Stimulated activated CD4-positive, alpha-beta T cell treated with anti-CD3 and anti-CD28 coated beads, Interleukin-12 subunit alpha, Interleukin-12 subunit beta, amount 100 ng/mL, for 4 hours (primary cell): ENCODE measurements around the gene BOK.
"Not testable (repeated sequence)": the region's sequence is repeated elsewhere in the genome, so short reads cannot be mapped to it uniquely, and the experiment has no call there.

Experiments used
- DNase-seq: peaks from one replicate; pipeline ENCODE4 v3.0.0-alpha.2; 2020

Gene BOK, protein sequence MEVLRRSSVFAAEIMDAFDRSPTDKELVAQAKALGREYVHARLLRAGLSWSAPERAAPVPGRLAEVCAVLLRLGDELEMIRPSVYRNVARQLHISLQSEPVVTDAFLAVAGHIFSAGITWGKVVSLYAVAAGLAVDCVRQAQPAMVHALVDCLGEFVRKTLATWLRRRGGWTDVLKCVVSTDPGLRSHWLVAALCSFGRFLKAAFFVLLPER

DNA sequence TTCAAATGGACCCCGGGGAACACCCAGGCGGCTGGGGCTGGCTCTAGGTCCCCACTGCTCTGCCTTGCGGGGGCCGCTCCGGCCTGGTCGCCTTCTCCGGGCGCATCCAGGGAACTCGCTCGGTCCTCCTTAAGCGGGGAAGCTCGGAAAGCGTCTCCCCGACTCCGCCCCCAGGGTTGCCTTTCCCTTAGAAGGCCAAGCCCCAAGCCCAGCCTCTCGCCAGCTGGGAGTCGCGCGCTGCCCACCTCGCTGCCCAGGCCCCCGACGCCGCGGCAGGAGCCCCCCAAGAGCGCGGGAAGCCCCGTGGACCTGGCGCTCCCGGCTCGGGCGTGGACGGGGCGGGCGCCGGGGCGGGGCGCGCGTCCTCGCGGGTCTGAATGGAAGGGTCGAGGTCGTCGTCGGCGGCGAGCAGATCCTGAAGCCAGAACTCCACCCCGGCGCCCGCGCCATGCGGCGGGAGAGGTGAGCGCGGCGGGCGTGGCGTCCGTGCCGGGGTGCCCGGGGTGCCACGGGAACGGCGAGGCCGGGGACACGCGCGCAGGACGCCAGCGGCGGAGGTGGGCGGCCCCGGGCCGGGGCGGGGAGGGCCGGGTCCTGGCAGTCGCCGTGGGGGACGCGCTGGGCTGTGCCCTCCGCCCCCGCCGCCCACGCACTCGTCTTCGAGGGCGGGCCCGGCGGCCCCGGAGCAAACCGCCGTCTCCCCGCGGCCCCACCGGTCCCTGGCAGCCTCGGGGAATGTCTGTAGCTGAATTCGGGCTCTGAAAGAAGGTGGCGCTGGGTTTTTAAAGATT is at the start of gene BOK:
Gene BOK (plus strand): TSS at position 214 of the 791 bp plus-strand sequence. CDS start 739 bp downstream, outside the sequence.
- peak; percentile 17 for DNase-seq

DNA sequence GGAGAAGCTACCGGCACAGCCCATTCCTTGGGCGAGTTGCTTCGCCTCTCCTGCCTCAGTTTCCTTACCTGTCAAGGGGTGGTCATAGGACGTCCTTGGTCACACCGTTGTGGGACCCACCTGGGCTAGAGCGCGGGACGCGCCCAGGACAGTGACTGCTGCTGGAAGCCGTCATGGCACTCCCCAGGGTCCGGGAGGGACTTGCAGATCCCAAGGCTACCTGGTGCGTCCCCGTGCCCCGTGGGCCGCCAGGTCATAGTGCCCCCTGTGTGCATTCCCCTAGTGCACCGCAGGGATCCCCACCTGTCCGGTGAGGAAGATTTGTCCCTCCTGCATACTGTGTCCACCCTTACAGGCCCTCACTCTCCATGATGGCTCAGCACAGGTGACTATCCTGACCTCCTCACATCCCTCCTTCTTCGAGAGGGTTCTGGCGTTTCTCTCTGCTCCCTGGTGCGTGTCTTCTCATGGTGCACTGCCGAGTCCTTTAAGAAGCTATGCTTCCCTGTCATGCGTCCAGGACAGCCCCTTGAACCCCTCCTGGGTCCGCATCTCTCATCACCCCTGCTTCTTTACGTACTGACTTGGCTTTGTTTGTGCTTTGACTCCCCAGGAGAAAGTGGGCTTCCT is 49.3 kb upstream of the BOK start:
- no peak for DNase-seq

DNA sequence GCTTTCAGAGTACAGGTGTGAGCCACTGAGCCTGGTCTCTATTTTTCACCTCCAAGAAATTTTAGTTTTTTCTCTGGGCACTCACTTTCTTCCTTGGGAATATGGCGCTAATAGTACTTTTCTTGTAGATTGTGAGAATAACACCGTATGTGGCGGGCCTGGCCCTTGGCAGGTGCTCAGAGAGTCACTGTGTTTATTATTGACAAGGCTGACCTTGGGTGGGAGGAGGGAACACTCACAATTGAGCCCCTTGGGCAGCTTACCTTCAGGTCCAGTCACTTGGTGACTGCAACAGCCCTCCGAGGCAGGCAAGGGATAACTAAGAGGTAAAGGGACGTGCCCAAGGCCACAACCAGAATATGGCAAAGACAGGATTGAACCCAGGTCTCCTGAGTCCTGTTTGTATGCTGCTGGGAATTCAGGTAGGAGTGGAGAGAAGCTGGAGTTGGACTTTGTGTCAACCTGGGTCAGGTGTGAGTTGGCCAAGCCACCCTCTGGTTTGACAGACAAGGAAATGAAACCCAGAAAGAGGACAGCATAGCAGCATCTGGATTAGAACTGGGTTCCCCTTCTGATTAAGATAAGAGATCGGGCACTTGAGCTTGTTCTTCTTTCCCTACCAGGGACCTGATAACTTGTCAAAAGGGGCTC is 47.3 kb upstream of the BOK start:
- no peak for DNase-seq

DNA sequence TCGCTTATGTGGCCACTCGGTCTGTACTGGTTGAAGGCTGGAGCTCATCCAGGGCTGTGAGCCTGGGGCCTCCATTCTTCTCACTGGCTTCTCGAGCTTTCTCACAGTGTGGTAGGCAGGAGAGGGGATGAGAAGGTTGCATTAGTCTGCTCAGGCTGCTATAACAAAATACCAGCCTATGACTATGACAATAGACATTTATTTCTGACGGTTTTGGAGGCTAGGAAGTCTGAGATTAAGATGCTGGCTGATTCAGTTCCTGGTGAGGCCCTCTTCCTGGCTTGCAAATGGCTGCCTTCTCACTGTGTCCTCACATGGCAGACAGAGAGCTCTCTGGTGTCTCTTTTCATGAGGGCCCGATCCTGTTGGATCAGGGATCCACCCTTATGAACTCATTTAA is 44.0 kb upstream of the BOK start:
- DNase-seq: no peak

DNA sequence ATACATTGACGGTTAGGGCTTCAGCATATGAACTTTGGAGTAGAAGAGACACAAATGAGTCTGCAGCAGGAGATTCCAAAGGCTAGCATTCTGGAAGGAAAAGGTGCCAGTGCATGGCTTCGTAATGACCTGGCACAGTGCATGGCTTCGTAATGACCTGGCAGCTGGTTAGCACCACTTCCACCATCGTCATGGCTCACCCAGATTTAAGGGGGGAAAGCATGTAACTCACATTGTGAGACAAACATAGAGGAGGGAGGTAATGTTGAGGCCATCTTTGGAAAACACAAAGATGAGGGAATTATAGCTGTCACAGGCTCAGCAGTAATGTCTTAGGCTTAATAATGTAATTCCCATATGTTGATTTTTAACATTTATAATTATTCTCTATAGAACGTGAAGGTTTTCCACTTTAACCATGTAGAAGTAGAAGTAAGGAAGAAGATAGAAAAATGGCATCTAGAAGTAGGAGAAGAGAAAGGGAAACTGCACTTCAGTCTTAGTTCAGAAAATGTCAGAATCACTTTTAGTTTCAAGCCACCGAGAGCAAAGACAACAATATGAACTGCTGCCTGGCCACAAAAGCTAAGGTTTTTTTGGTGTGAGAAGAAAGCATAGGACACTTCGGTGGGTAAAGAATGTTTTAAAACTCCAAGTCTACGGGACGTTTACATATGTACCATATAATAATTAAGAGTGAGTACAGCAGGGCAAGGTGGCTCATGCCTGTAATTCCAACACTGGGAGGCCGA is 43.4 kb upstream of the BOK start:
- DNase-seq: no peak

DNA sequence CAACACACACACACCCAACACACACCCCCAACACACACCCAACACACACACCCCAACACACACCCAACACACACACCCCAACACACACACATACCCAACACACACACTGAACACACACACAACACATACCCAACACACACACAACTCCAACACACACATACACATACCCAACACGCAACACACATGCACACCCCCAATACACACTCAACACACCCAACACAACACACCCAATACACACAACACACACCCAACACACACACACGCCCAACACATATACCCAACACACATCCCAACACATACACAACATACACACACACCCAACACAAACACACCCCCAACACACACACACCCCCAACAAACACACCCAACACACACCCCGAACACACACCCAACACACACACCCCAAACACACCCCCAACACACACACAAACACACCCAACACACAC is 42.0 kb upstream of the BOK start:
- no peak for DNase-seq

DNA sequence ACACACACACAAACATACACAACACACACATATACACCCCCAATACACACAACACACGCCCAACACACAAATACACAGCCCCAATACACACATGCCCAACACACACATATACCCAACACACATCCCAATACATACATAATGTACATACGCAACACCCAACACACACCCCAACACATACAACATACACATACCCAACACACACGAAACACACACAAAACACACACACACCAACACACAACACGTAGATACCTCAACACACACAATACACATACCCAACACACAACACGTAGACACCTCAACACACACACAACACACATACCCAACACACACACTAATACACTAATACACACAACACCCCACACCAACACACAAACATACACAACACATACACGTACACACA is 41.2 kb upstream of the BOK start:
- no peak for DNase-seq

GRCh38 chr2:241519669-241520068 is 38.9 kb upstream of the BOK start:
- DNase-seq: no peak

GRCh38 chr2:241522477-241522876 is 36.1 kb upstream of the BOK start:
- DNase-seq: no peak

- DNase-seq: not testable (repeated sequence)
These were observed 32.4 kb upstream of the BOK start for GRCh38 chr2:241525818-241526780.

DNA sequence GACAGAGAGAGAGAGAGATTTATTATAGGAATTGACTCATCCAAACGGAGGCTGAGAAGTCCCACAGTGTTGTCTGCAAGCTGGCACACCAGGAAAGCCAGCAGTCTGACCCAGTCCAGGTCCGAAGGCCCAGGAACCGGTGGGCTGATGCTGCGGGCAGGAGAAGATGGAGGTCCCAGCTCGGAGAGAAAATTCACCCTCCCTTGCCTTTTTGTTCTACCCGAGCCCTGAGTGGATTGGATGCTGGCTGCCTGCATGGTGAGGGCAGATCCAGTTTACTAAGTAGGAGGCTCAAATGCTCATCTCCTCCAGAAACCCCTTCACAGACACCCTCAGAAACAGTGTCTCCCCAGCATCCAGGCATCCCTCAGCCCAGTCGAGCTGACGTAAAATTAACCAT is 28.0 kb upstream of the BOK start:
- no peak for DNase-seq

DNA sequence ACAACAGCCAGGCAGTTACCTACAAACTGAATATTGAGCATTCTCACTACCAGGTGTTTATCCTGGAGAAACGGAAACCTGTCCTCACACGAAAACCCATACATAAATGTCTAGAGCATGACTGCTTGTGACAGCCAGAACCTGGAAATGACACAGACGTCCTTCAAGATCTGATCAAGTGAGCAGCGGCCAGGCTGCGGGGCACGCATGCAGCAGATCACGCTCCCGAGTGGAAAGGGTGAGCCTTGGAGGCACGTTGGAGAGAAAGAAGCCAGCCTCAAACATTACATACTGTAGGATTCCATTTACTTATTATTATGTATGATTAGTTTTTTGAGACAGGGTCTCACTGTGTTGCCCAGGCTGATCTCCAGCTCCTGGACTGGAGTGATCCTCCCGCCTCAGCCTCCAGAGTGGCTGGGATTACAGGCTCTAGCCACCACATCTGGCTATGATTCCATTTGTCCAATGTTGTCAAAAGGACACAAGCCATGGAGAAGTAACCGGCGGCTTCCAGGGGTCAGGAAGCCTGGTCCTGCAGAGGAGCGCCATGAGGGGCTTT is 27.3 kb upstream of the BOK start:
- no peak for DNase-seq

- DNase-seq: no peak
These were observed 26.4 kb upstream of the BOK start for GRCh38 chr2:241532168-241532567.

- no peak for DNase-seq
These were observed 25.6 kb upstream of the BOK start for GRCh38 chr2:241532733-241533601.

DNA sequence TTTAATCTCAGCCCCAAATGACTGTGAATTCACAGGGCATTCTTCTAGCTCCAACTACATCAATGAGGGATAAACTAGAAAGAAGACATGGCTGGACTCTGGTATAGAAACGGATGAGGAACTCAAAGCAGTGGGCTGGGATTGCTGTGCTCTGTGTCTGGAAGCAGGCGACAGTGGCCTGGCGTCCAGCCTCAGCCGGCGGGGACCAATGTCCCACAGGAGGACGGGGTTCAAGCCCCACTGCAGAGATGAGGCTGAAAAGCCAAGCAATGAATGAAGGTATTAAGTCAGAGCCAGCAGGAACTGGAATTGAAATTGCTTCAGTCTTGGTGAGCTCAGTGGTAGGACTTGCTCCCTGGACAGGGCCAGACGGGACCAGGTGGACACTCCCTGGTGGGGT is 24.3 kb upstream of the BOK start:
- DNase-seq: no peak

DNA sequence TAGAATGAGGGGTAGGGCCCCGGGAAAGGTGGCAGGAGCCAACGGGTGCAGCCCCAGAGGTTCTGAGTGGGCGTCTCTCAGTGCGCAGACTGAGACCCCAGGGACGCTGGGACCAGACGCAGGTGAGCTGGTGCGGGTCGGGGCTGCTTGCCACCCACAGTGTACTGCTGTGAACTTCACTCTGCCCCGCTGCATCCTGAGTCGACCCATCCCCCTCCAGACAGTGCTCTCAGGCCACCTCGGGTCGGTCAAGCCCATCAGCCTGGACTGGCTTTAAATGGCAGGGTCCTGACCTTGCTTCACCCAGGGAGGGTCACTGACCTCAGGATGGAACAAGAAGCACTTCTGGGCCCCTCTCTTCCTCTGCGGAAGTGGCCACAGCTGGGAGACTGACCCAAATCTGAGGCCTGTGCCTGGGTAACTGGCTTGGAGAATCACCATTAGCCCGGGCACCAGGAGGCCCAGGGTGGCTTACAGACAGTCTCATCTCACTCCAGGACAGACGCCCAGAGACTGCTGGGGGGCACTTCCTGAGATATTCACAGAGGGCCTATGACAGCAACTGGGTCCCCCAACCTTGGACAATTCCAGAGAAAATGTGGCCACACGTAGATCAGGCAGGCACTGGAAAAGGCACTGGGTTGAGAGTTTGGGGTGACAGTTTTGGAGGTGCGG is 23.7 kb upstream of the BOK start:
- DNase-seq: no peak

DNA sequence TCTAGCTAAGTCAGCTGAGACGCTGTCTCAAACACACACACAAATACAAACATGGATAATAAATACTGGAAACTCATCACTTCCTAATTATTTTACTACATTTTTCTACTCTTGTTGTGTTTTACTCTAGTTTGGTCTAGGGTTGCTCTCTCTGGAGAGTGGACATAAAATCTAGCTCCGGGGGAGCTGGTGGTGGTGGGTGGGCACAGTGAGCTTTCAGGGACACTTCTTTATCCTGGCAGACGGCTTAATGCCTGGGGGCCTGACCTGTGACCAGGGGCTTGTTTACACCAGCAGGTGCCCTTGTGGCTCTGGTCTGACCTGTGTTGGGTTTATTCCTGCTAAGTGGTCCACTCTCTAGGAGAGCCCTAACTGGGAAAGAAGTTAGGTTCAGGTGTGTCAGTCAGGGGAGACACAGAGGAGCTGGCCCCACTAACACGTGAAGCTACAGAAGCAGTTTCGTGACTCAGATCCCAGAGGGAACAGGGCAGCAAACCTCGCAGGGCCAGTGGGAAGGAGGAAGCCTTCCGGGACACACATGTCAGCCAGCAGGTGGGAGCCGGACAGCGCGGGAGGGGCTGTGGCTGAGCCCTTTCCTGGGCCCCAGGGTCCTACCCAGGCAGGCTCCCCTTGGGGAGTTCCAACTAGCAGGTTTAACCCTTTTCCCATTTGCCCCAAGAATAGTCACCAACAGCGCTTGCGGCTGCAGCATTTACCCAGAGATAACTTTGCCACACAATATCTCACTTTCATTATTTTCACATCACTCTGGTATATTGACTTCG is 22.5 kb upstream of the BOK start:
- no peak for DNase-seq

DNA sequence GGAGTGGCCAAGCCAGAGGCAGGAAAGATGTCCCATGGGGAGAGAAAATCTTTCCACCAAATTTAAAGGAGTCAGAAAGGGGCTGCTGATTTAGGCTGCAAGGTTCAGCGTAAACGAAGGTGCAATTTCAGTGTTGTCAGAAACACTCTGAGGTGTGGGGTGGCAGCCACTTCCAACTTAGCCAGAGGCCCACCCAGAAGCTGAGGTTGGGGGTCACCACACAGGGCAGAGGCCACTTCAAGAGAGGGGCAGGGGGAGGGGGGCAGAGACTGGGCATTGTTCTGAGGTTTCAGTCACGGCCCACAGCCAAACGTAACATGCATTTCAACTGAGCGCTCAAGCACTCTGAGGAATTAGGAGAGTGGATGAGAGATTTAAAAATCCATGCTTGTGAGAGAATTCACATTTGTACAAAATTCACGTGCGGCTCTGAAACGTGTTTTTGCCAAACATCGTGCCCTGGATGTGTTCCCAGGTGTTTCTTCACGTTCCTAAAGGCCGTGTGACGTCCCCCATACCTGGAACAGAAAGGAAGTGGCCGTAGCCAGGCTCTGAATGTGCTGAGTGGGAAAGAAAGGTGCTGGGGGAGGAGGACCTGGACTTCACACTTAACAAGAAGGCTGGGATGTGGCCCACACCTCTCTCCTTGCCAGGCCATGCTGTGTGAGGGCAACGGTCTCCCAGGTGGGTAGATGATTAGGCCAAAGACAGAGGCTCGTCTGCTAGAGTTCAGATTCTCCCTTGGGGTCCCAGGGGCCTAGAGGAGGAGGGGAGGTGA is 19.5 kb upstream of the BOK start:
- DNase-seq: no peak
